Mesenteric fat pad (tissue), 1 donor: Measurements from ENCODE around the gene CCDC24. TPM values are rescaled to one million over a fixed set of nuclear protein-coding genes. Genes with fewer than 3 reads are reported as not detected.

Experiments
- DNase-seq: peaks from one replicate; pipeline ENCODE4 v3.0.0-alpha.2; 2020; ENCODE audit warnings: low spot score
- total RNA-seq: library from RNA; stranded (reverse); fragmentation: NEBNext Ultra II Directional; extraction: Animal tissue kit (Norgen Biotek cat#: 25700); gene quantifications from one replicate; pipeline ENCODE4 v1.2.1, GENCODE V29; 2021
- donor health status: DM: yes; HTN: yes; CAD: no.

The CCDC24 gene
- total RNA-seq, 1 donor from 2014 or later: 3.9 TPM

GRCh38 chr1:43979528-43980254, 11.7 kb upstream of the CCDC24 start:
- no peak for DNase-seq

DNA sequence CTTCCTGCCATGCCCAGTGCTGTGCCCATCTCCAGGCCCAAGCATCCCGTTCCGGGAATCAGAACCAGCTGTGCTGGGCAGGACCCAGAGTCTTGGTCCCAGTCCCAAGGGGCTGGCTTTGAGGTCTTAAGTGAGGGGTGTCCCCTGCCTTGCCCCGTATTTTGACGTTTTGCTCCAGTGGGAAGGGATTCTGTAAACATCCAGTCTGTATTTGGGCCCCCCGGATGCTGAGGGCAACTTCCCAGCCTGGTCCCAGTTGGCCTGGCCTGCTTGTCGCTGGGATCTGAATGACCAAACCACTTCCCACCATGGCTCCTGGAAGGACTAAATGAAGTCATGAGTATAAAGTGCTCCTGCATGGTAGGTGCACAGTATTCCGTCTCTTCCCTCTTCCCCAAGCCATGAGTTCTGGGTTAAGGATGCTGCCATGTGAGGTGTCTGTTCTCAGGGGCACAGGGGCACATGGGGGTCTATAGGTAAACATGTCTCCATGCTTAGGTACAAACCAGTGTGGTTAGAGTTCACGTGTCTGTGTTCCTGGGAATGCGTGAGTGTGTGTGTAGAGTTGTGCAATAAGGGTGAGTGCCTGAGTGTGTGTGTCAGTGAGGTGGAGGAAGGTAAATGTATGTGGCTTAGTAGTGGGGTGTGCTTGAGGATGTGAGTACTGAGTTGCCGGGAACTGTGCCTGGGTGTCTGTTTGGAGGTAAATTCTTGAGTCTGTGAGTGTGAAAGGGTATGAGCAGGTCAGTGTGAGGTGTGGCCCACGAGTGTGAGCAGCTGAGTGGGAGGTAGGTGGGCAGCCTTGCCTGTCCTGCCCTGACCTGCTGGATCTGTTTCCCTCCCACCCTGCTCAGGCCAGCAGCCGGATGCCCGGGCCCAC, 10.9 kb upstream of the CCDC24 start:
- DNase-seq: no peak

- no peak for DNase-seq
Observed at GRCh38 chr1:43981135-43981491, 10.3 kb upstream of the CCDC24 start.

- no peak for DNase-seq
Observed at GRCh38 chr1:43981636-43982035, 9.8 kb upstream of the CCDC24 start.

DNA sequence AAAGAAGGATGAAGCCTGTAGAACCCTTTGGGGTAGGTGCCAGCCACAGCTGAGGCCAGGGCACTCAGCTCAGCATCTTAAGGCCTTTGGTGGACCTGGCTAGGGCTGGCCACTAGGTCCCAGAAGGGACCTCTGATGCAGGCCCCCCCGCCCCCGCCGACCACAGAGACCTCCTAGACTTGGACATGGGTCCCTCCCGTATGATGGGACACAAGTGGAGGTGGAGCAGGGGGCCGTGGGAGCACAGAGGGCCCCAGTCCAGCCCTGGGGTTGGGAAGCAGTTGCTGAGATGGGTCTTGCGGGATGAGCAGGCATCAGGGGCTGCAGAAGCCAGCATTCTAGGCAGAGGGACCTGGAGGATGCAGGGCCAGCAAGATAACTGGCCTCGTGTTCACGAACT, 9.2 kb upstream of the CCDC24 start:
- no peak for DNase-seq

- DNase-seq: no peak
Observed at GRCh38 chr1:43982808-43983207, 8.6 kb upstream of the CCDC24 start.

GRCh38 chr1:43983253-43983899, 8.0 kb upstream of the CCDC24 start:
- DNase-seq: no peak

DNA sequence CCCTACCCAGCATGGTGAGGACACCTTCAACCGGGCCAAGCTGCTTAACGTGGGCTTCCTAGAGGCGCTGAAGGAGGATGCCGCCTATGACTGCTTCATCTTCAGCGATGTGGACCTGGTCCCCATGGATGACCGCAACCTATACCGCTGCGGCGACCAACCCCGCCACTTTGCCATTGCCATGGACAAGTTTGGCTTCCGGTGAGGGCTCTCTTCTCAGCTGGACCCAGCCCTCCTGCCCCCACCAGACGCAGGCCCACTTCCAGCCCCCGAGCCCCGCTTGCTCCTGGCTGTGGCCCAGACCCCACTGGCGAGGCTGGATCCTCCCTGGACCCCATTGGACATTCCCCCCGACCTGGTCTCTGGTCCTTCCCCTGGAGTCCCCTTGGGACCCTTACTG, 6.5 kb upstream of the CCDC24 start:
- no peak for DNase-seq

- DNase-seq: no peak
Observed at GRCh38 chr1:43985984-43986595, 5.3 kb upstream of the CCDC24 start.

DNA sequence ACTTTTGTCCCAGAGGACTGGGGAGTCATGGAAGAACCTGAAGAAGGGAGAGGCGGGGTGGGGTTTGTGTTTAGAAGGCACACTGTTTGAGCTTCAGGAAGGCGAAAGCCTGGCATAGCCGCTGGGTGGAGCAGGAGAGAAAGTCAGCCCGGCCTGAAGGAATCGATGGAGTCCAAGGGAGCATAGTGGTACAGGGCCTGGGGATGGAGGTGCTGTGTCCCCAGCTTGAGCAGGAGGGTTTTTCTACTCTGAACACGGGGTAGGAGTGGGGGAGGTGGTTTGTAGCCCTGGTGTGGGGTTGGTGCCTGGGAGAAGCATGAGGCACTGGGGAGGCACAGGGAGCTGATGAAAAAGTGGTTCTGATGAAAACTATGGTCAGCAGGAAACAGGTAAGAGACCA, 4.7 kb upstream of the CCDC24 start:
- DNase-seq: no peak

DNA sequence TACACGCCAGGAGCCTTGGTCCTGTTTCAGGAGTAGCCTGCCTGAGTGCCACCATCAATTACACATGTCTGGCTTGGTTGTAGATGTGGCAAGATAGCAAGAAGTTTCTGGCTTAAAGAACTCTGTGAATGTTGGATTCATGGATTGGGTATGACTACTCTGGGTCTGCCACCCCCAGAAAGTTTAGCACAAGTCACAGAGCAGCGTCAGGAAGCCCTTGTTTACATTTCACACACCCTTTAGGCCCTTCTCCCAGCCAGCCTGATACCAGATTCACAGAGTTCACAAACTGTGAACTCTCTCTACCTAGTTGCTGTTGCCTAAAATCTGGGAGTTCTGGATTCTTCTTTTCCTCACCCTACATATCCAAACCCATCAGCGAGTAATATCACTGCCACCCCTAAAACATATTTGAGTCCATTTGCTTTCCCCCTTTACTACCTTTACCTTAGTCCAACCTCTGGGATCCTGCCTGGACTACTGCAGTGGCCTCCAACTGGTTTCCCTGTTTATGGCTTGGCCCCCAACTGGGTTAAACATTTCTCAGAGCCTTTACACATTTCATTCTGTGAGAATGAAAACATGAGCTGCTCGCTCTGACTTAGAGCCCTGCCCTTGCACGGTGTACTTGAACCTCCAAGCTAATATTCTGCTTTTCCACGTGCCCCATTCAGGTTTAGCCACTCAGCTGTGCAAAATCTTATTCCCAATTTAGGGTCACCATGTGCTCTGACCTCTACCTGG, 4.1 kb upstream of the CCDC24 start:
- no peak for DNase-seq

- DNase-seq: no peak
Observed at GRCh38 chr1:43990271-43991199, 864 bp upstream of the CCDC24 start.

- DNase-seq: no peak
Observed at GRCh38 chr1:43991200-43991475, 261 bp upstream of the CCDC24 start.

GRCh38 chr1:43992232-43992995, 1.0 kb downstream of the CCDC24 start:
- no peak for DNase-seq

GRCh38 chr1:43993206-43993914, 2.0 kb downstream of the CCDC24 start:
- no peak for DNase-seq

GRCh38 chr1:43994071-43994470, 2.7 kb downstream of the CCDC24 start:
- DNase-seq: no peak

DNA sequence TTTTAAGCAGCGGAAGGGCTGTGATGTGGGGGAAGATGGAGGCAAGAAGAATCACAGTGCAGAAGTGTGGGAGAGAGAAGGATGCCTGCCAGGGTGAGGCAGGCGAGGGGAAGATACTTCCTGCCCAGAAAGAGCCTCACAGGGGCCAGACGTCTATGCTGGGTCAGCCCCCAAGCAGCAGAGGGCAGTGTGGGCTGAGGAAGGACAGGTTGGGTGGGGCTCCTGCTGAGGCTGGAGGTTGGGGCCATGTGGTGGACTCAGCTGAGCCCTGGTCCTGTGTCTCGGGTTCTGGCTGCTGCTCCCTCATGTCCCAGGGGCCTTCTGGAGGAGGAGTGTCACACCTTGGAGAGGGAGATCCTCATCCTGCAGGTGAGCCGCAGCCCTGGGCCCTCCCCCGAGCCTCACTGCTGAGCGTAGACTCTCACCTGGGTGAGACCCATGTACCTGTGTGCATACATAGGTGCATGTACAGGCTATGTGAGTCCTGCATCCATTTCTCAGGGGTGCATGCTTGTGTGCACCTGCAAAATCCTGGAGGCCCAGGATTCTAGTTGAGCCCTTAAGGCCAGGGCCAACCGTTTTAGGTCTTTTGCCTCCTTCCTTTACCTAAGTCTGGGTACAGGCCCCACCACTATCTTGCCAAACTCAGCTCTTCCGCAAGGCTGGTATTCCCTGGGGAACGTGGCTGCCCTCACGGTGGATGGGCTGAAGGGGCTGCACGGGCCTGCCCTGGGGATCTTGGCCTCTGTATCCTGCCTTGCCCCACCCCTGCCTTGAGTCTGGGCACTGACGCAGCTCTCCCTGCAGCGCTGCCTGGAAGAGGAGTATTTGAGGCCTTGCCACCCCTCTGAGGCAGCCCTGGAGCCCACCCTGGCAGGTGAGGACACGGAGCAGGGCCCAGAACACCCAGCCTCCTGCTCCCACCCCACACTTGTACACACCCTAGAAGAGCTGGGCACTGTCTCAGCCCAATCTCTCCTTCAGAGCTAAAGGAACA, 3.7 kb downstream of the CCDC24 start:
- no peak for DNase-seq
